BE2C (cell line): Measurements from ENCODE around the gene OR1F1.

Experiments
- DNase-seq: peaks from one replicate; pipeline ENCODE4 v3.0.0-alpha.2; 2020
- H3K27me3 ChIP-seq: fragments of 250-450 bp; sonication (Bioruptor Pico); 2 replicates; pipeline ENCODE4 v1.5.1; 2020; ENCODE audit warnings: mild to moderate bottlenecking
- H3K36me3 ChIP-seq: fragments of 250-450 bp; sonication (Bioruptor Pico); 2 replicates; pipeline ENCODE4 v1.5.1; 2020; ENCODE audit warnings: mild to moderate bottlenecking
- H3K4me1 ChIP-seq: fragments of 250-450 bp; sonication (Bioruptor Pico); 2 replicates; pipeline ENCODE4 v1.5.1; 2020
- H3K4me3 ChIP-seq: 2 replicates; pipeline ENCODE4 v1.5.1; 2011; ENCODE audit warnings: low read depth, low read length
- H3K9me3 ChIP-seq: fragments of 250-450 bp; sonication (Bioruptor Pico); 2 replicates; pipeline ENCODE4 v1.5.1; 2020
- CTCF ChIP-seq: IDR thresholded peaks from 2 replicates; pipeline ENCODE4 v1.5.1; 2012; ENCODE audit warnings: mild to moderate bottlenecking, low read depth, low read length

Gene OR1F1

GRCh38 chr16:3248596-3248995 is 60.6 kb downstream of the OR1F1 start:
- Histone ChIP-seq H3K27me3 (peaks cover 50% of the 10 kb centered on the region), H3K4me1 (no peaks in the 10 kb centered on the region), H3K9me3 (no peaks in the 10 kb centered on the region), H3K36me3 (no peaks in the 10 kb centered on the region), H3K4me3 (no peak overlapping the region)
- no peak for TF ChIP-seq CTCF
- no peak for DNase-seq

- H3K4me1 ChIP-seq: no peaks in the 10 kb centered on the region
- no peak for DNase-seq
- no peaks in the 10 kb centered on the region for H3K9me3 ChIP-seq
- no peak for TF ChIP-seq CTCF
- H3K4me3 ChIP-seq: no peak overlapping the region
- peaks cover 51% of the 10 kb centered on the region for H3K27me3 ChIP-seq
- no peaks in the 10 kb centered on the region for H3K36me3 ChIP-seq
These were observed 61.0 kb downstream of the OR1F1 start for GRCh38 chr16:3249020-3249419.

GRCh38 chr16:3249451-3249850 is 61.4 kb downstream of the OR1F1 start:
- H3K4me3 ChIP-seq: no peak overlapping the region
- H3K4me1 ChIP-seq: no peaks in the 10 kb centered on the region
- H3K9me3 ChIP-seq: no peaks in the 10 kb centered on the region; the same call in 1 of the 2 replicates
- no peak for TF ChIP-seq CTCF
- H3K36me3 ChIP-seq: no peaks in the 10 kb centered on the region
- DNase-seq: no peak
- H3K27me3 ChIP-seq: peaks cover 52% of the 10 kb centered on the region

- H3K27me3 ChIP-seq: peaks cover 51% of the 10 kb centered on the region
- TF ChIP-seq CTCF: no peak
- no peak for DNase-seq
- no peak overlapping the region for H3K4me3 ChIP-seq
- no peaks in the 10 kb centered on the region for H3K4me1 ChIP-seq
- no peaks in the 10 kb centered on the region for H3K36me3 ChIP-seq
- H3K9me3 ChIP-seq: no peaks in the 10 kb centered on the region; the same call in 1 of the 2 replicates
These were observed 65.0 kb downstream of the OR1F1 start for GRCh38 chr16:3252967-3253366.

- Histone ChIP-seq H3K9me3 (no peaks in the 10 kb centered on the region; the same call in 1 of the 2 replicates), H3K27me3 (peaks cover 49% of the 10 kb centered on the region), H3K36me3 (no peaks in the 10 kb centered on the region), H3K4me1 (no peaks in the 10 kb centered on the region), H3K4me3 (no peak overlapping the region)
- TF ChIP-seq CTCF: no peak
- DNase-seq: no peak
These were observed 66.3 kb downstream of the OR1F1 start for GRCh38 chr16:3254309-3254708.
